Endothelial cell (in vitro differentiated cells): Measurements from ENCODE around the gene CCR4. TPM values are rescaled to one million over a fixed set of nuclear protein-coding genes. Genes with fewer than 3 reads are reported as not detected.
"Not testable (repeated sequence)": the region's sequence is repeated elsewhere in the genome, so short reads cannot be mapped to it uniquely, and the experiment has no call there.

Experiments used
- DNase-seq: peaks from one replicate; pipeline ENCODE4 v3.0.0; 2021; ENCODE audit warnings: low spot score
- H3K27ac Mint-ChIP-seq: one replicate; pipeline ENCODE4 v1.8.0; 2021; ENCODE audit warnings: mixed read lengths, inconsistent platforms; ENCODE audit not compliant: unreplicated experiment
- H3K27me3 Mint-ChIP-seq: one replicate; pipeline ENCODE4 v1.8.0; 2021; ENCODE audit warnings: mild to moderate bottlenecking, moderate library complexity, mixed read lengths, inconsistent platforms; ENCODE audit not compliant: unreplicated experiment
- H3K36me3 Mint-ChIP-seq: one replicate; pipeline ENCODE4 v1.8.0; 2021; ENCODE audit warnings: mild to moderate bottlenecking, low read depth, mixed read lengths, inconsistent platforms; ENCODE audit not compliant: unreplicated experiment
- H3K4me1 Mint-ChIP-seq: one replicate; pipeline ENCODE4 v1.8.0; 2021; ENCODE audit warnings: mild to moderate bottlenecking, mixed read lengths, inconsistent platforms; ENCODE audit not compliant: unreplicated experiment
- H3K4me3 Mint-ChIP-seq: one replicate; pipeline ENCODE4 v1.8.0; 2021; ENCODE audit warnings: mild to moderate bottlenecking, mixed read lengths, inconsistent platforms; ENCODE audit not compliant: unreplicated experiment
- H3K9me3 Mint-ChIP-seq: one replicate; pipeline ENCODE4 v1.8.0; 2021; ENCODE audit warnings: mixed read lengths, inconsistent platforms; ENCODE audit not compliant: unreplicated experiment
- CTCF ChIP-seq: fragments of 200-600 bp; sonication (generic); IDR thresholded peaks from one replicate; pipeline ENCODE4 v1.5.0; 2021; ENCODE audit warnings: antibody characterized with exemption; ENCODE audit not compliant: unreplicated experiment
- total RNA-seq: library from RNA; stranded (reverse); fragmentation: NEBNext Ultra II Directional; extraction: Animal tissue kit (Norgen Biotek cat#: 25700); gene quantifications from one replicate; pipeline ENCODE4 v1.2.1, GENCODE V29; 2021; ENCODE audit not compliant: unreplicated experiment

Gene CCR4
- total RNA-seq, 1 donor from 2014 or later, result 0.08 TPM

GRCh38 chr3:32973982-32974381 lies 22.5 kb downstream of the CCR4 start:
- H3K4me1 Mint-ChIP-seq, result peaks cover 15% of the 10 kb centered on the region
- peaks cover 6% of the 10 kb centered on the region for H3K36me3 Mint-ChIP-seq
- H3K9me3 Mint-ChIP-seq, result no peaks in the 10 kb centered on the region
- no peak for DNase-seq
- TF ChIP-seq CTCF, result no peak
- H3K27me3 Mint-ChIP-seq, result no peaks in the 10 kb centered on the region
- no peak overlapping the region for H3K4me3 Mint-ChIP-seq
- no peak overlapping the region for H3K27ac Mint-ChIP-seq

- Mint-ChIP-seq H3K27me3 (peaks cover 2% of the 10 kb centered on the region), H3K36me3 (peaks cover 6% of the 10 kb centered on the region), H3K27ac (no peak overlapping the region), H3K4me3 (no peak overlapping the region), H3K4me1 (peaks cover 15% of the 10 kb centered on the region), H3K9me3 (no peaks in the 10 kb centered on the region)
- DNase-seq, result no peak
- TF ChIP-seq CTCF, result no peak
Observed at GRCh38 chr3:32975891-32976595, 24.6 kb downstream of the CCR4 start.

GRCh38 chr3:32977861-32978260 lies 26.4 kb downstream of the CCR4 start:
- Mint-ChIP-seq H3K4me1 (peaks cover 13% of the 10 kb centered on the region), H3K4me3 (no peak overlapping the region), H3K9me3 (no peaks in the 10 kb centered on the region), H3K36me3 (peaks cover 3% of the 10 kb centered on the region), H3K27ac (no peak overlapping the region), H3K27me3 (peaks cover 2% of the 10 kb centered on the region)
- no peak for TF ChIP-seq CTCF
- DNase-seq, result no peak

- H3K36me3 Mint-ChIP-seq, result peaks cover 3% of the 10 kb centered on the region
- DNase-seq, result no peak
- H3K9me3 Mint-ChIP-seq, result no peaks in the 10 kb centered on the region
- H3K4me1 Mint-ChIP-seq, result peaks cover 13% of the 10 kb centered on the region
- H3K27me3 Mint-ChIP-seq, result peaks cover 2% of the 10 kb centered on the region
- no peak overlapping the region for H3K27ac Mint-ChIP-seq
- TF ChIP-seq CTCF, result no peak
- no peak overlapping the region for H3K4me3 Mint-ChIP-seq
Observed at GRCh38 chr3:32978331-32978730, 26.9 kb downstream of the CCR4 start.

- no peak overlapping the region for H3K4me3 Mint-ChIP-seq
Observed at GRCh38 chr3:32983124-32983523, 31.7 kb downstream of the CCR4 start.

GRCh38 chr3:32984918-32985317 lies 33.5 kb downstream of the CCR4 start:
- H3K36me3 Mint-ChIP-seq, H3K4me3 Mint-ChIP-seq, H3K27me3 Mint-ChIP-seq, H3K27ac Mint-ChIP-seq, H3K9me3 Mint-ChIP-seq, H3K4me1 Mint-ChIP-seq, DNase-seq: not testable (repeated sequence)

More at GRCh38 chr3:32983124-32983523, 31.7 kb downstream of the CCR4 start:
- Mint-ChIP-seq H3K27ac (no peak overlapping the region), H3K9me3 (no peaks in the 10 kb centered on the region), H3K4me1 (peaks cover 4% of the 10 kb centered on the region), H3K27me3 (peaks cover 4% of the 10 kb centered on the region), H3K36me3 (no peaks in the 10 kb centered on the region)
- no peak for DNase-seq
- TF ChIP-seq CTCF, result no peak
